ENCODE results near the gene UHRF1. TPM values are rescaled to one million over a fixed set of nuclear protein-coding genes. Genes with fewer than 3 reads are reported as not detected.
A peak's percentile ranks its signal among the peaks of the same experiment; 100 is the strongest.

The UHRF1 gene
- total and polyA plus RNA-seq, 2 of the 13 experiments (the other 11 are each of a cell fraction or from before 2014, with no cell fraction given): 6.8 to 78.4 TPM

DNA sequence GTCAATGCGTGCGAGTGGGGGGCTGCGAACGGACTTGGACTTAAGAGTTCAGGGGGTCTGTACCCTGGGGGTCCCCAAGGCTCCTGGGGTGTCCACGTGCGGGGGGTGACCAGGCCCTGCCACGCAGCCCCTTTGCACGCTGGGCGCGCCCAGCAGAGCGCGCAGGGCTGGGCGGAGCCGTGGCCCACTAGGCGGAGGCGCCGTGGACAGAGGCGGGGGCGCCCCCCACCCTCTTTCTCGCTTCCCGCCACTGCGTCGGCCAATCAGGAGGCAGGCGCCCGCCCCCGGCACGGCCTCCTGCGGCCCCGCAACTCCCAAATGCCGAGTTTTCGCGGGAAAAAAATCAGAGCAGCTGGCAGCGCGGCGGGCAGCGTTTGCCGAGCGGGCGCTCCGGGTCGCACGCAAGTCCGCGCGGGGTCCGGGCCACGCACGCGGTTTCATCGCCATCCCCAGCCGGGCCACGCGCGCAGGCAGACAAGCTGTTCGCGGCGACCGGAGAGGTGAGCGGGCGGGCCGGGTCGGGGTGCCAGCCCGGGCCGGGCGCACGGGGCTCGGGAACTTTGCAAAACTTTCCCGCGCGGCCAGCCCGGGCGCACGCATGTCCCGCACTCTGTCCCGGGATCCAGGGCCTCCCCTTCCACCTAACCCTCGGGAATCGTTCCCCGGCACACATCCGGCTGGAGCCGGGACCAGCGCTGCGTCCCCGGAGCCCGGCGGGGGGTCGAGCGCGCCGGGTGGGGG, at the start of gene UHRF1 (continued):
- TF ChIP-seq, protein P1, sequence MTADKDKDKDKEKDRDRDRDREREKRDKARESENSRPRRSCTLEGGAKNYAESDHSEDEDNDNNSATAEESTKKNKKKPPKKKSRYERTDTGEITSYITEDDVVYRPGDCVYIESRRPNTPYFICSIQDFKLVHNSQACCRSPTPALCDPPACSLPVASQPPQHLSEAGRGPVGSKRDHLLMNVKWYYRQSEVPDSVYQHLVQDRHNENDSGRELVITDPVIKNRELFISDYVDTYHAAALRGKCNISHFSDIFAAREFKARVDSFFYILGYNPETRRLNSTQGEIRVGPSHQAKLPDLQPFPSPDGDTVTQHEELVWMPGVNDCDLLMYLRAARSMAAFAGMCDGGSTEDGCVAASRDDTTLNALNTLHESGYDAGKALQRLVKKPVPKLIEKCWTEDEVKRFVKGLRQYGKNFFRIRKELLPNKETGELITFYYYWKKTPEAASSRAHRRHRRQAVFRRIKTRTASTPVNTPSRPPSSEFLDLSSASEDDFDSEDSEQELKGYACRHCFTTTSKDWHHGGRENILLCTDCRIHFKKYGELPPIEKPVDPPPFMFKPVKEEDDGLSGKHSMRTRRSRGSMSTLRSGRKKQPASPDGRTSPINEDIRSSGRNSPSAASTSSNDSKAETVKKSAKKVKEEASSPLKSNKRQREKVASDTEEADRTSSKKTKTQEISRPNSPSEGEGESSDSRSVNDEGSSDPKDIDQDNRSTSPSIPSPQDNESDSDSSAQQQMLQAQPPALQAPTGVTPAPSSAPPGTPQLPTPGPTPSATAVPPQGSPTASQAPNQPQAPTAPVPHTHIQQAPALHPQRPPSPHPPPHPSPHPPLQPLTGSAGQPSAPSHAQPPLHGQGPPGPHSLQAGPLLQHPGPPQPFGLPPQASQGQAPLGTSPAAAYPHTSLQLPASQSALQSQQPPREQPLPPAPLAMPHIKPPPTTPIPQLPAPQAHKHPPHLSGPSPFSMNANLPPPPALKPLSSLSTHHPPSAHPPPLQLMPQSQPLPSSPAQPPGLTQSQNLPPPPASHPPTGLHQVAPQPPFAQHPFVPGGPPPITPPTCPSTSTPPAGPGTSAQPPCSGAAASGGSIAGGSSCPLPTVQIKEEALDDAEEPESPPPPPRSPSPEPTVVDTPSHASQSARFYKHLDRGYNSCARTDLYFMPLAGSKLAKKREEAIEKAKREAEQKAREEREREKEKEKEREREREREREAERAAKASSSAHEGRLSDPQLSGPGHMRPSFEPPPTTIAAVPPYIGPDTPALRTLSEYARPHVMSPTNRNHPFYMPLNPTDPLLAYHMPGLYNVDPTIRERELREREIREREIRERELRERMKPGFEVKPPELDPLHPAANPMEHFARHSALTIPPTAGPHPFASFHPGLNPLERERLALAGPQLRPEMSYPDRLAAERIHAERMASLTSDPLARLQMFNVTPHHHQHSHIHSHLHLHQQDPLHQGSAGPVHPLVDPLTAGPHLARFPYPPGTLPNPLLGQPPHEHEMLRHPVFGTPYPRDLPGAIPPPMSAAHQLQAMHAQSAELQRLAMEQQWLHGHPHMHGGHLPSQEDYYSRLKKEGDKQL (CRISPR knock-in tag; IDR thresholded peaks at IDR 0.05; ENCODE audit: low read depth): no peak
- peak; percentile 55; the same call in 1 of the 2 replicates for TF ChIP-seq ZBTB42 (CRISPR knock-in tag; IDR thresholded peaks at IDR 0.05)
- no peak for TF ChIP-seq CHD4 (IDR thresholded peaks at IDR 0.05; ENCODE audit: borderline replicate concordance, low read length)
- TF ChIP-seq, protein P2, sequence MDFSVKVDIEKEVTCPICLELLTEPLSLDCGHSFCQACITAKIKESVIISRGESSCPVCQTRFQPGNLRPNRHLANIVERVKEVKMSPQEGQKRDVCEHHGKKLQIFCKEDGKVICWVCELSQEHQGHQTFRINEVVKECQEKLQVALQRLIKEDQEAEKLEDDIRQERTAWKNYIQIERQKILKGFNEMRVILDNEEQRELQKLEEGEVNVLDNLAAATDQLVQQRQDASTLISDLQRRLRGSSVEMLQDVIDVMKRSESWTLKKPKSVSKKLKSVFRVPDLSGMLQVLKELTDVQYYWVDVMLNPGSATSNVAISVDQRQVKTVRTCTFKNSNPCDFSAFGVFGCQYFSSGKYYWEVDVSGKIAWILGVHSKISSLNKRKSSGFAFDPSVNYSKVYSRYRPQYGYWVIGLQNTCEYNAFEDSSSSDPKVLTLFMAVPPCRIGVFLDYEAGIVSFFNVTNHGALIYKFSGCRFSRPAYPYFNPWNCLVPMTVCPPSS (IDR thresholded peaks at IDR 0.05): no peak
- TF ChIP-seq, protein P3, sequence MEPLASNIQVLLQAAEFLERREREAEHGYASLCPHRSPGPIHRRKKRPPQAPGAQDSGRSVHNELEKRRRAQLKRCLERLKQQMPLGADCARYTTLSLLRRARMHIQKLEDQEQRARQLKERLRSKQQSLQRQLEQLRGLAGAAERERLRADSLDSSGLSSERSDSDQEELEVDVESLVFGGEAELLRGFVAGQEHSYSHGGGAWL (CRISPR knock-in tag; IDR thresholded peaks at IDR 0.05): no peak
- TF ChIP-seq ZBTB7A (CRISPR knock-in tag; IDR thresholded peaks at IDR 0.05): 0 out of 2 replicates have a peak, but pooled peaks have one; percentile 25
- peak; percentile 87 for TF ChIP-seq ATF7-NPFF (CRISPR knock-in tag; IDR thresholded peaks at IDR 0.05; ENCODE audit: low read depth)
- no peak for TF ChIP-seq FOXK2 (IDR thresholded peaks at IDR 0.05)
- TF ChIP-seq RFXANK (CRISPR knock-in tag; IDR thresholded peaks at IDR 0.05): no peak
- peak; percentile 31; the same call in 1 of the 2 replicates for TF ChIP-seq MTA1 (CRISPR knock-in tag; IDR thresholded peaks at IDR 0.05; ENCODE audit: borderline replicate concordance)
- TF ChIP-seq ZZZ3 (CRISPR knock-in tag; IDR thresholded peaks at IDR 0.05; ENCODE audit: borderline replicate concordance): no peak
- TF ChIP-seq, protein P4, sequence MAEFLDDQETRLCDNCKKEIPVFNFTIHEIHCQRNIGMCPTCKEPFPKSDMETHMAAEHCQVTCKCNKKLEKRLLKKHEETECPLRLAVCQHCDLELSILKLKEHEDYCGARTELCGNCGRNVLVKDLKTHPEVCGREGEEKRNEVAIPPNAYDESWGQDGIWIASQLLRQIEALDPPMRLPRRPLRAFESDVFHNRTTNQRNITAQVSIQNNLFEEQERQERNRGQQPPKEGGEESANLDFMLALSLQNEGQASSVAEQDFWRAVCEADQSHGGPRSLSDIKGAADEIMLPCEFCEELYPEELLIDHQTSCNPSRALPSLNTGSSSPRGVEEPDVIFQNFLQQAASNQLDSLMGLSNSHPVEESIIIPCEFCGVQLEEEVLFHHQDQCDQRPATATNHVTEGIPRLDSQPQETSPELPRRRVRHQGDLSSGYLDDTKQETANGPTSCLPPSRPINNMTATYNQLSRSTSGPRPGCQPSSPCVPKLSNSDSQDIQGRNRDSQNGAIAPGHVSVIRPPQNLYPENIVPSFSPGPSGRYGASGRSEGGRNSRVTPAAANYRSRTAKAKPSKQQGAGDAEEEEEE (CRISPR knock-in tag; IDR thresholded peaks at IDR 0.05; ENCODE audit: borderline replicate concordance): no peak
- no peak for TF ChIP-seq MBNL3 (CRISPR knock-in tag; conservative IDR thresholded peaks at IDR 0.05)
- peak; percentile 73 for TF ChIP-seq DR1 (CRISPR knock-in tag; IDR thresholded peaks at IDR 0.05)
- TF ChIP-seq ZNF530 (CRISPR knock-in tag; IDR thresholded peaks at IDR 0.05; ENCODE audit: low read depth): no peak
- TF ChIP-seq, protein P5, sequence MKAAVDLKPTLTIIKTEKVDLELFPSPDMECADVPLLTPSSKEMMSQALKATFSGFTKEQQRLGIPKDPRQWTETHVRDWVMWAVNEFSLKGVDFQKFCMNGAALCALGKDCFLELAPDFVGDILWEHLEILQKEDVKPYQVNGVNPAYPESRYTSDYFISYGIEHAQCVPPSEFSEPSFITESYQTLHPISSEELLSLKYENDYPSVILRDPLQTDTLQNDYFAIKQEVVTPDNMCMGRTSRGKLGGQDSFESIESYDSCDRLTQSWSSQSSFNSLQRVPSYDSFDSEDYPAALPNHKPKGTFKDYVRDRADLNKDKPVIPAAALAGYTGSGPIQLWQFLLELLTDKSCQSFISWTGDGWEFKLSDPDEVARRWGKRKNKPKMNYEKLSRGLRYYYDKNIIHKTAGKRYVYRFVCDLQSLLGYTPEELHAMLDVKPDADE (CRISPR knock-in tag; IDR thresholded peaks at IDR 0.05): no peak
- TF ChIP-seq JARID2 (CRISPR knock-in tag; IDR thresholded peaks at IDR 0.05; ENCODE audit: insufficient replicate concordance): no peak
- TF ChIP-seq ZNF331 (CRISPR knock-in tag; IDR thresholded peaks at IDR 0.05): peak; percentile 16; the same call in 1 of the 2 replicates
- 0 out of 2 replicates have a peak, but pooled peaks have one; percentile 80 for TF ChIP-seq GTF3A (CRISPR knock-in tag; conservative IDR thresholded peaks at IDR 0.05)
